HG03139 (cell line): ENCODE data around the gene FHIT.
A peak's percentile ranks its signal among the peaks of the same experiment; 100 is the strongest.

ENCODE experiments used
- ATAC-seq: cut with Tn5 transposase; IDR thresholded peaks from one replicate; pipeline ENCODE4 v1.9.1; 2021; ENCODE audit not compliant: unreplicated experiment

FHIT gene

DNA sequence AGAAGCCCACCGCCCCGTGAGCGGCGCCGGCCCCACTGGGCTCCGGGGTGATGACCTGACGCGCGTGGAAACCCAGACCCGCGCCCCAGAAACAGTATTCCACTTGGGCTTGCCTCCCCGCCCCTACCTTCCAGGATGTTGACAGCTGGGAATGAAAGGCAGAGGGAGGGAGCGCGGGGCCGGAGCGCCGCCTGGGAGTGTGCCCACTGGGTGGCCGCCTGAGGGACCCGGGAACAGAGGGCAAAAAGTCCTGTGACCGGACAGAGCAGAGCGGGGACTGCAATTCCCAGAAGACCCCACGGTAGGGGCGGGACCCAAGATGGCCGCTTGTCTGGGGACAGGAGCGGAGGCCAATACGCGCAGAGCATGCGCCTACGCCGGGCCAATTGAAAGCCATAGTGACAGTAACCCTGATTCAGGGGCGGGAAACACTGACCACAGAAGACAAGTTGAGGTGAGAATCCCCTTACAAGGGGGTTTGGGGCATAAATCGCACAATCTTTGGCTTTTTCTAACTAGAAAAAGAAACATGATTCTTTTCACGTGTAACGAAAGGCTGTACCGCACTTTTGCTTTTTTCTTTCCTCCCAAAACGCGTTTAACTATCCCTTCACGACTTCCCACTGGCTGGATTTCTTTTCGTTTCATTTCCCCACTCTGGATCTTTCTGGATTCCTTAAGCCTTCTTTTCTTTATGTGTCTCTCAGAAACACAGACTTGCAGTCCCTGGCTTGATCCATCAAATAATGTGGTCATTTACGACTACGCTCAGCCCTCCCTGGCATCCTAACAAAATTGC is at the start of gene FHIT:
Gene FHIT (minus strand): TSS at position 279 of the 799 bp plus-strand sequence.
- peak; percentile 94 for ATAC-seq

DNA sequence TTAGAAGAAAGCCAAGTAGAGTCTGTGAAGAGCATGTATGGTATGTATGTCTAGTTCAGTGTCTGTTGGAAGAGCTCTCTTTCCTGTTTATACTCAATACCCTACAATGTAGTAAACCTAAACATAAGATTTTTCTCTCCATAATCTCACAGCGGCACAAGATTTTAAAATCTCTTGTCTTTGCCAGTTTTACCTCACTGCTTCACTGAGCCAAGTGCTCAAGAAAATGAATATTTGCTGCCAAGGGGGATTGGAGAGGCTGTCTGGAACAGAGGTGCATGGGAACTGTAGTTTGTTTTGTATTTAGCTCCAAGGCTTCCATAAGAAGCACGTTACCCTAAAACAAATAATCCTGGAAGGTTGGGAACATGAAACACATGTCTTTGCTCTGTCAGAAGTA is 49.5 kb upstream of the FHIT start:
- no peak for ATAC-seq

GRCh38 chr3:61300006-61300380 is 48.7 kb upstream of the FHIT start:
- ATAC-seq: no peak

DNA sequence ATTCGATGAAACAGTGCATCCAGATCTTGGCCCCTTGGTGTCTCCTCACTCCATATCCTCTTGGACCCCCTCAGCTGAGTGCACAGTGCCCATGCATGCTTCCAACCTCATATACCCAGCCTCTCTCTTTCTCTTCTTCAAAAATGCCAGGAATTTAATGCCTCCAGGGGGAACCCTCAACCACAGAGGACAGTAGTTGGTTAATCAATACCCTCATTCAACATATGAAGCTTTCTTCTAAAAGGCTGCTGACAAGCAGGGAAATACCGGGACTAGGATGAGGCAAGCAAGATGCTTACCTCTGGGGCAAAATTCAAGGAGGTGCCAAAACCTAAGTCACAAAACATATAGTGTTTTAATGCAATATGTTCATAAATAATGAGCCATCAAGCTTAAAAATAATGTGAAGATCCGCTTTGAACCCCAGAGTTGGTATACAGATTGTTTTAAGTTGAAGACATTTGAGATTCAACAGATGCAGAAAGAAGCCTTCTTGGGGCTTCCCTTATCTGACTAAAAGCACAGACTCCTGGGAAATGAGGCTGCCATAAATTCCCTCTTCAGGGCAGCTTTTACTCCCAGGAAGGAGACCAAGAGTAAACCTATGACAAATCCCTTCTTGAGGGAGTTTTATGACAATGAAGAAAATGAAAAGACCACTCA is 48.2 kb upstream of the FHIT start:
- ATAC-seq: no peak

DNA sequence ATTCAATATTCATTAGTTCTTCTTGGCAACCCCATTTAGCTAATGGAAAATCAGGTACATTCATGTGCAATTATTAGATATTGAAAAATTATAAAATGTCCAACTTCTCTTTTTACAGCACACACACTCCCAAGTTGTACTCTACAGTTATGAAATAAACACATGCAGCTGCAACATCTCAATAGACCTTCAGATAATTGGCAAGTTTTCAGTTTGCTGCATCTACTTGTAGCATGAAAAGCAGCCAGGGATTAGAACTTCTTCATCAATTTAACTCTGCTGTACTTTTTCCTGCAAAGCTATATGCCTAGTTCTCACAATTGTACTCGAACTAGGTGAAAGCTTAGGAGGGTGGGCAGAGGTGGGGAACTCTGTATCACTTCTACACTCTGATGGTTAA is 46.6 kb upstream of the FHIT start:
- ATAC-seq: no peak

DNA sequence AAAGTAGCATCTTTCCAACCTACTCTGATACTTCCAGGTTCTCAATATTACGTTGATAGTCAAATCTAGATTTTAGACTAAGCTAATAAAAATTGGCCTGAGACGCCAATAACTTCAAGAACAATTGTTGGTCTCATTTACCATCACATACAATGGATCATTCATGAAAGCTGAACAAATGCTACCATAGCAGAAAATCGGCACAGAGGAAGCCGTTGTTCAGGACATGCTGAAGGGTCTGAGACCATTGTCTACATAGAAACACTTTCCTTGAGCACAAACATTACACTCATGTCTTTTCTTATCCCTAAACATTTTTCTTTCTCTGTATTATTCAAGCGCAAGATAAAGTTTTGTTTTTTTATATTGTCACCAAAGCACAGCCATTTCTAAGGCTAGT is 37.2 kb upstream of the FHIT start:
- ATAC-seq: no peak

DNA sequence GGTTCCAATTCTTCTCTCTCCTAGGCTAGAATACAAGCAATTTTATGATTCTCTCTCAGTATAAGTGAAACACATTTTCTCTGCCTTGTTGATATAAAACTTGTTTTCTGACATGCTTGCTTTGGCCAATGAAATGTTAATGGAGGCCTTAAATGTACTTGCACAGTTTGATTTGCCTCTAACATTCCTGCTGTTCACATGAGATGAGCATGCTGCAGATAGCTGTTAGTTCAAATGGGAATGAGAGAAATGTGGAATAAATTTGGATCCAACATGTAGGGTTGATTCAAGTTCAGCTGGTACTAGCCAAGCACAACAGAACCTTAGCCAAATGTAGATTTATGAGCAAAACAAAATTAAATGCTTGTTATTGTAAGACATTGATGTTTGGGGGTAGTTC is 32.6 kb upstream of the FHIT start:
- ATAC-seq: no peak

DNA sequence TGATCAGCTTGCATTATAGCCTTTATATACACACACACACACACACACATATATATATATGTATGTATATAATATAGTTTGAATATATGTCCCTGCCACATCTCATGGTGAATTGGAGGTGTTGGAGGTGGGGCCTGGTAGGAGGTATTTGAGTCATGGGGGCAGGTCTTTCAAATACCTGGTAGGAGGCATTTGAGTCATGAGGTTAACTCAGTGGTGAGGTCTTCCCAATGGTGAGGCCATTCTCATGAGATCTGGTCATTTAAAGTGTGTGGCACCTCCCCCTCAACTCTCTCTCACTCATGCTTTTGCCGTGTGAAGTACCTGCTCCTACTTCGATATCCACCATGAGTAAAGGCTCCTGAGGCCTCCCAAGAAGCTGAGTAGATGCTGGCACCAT is 27.5 kb upstream of the FHIT start:
- no peak for ATAC-seq

DNA sequence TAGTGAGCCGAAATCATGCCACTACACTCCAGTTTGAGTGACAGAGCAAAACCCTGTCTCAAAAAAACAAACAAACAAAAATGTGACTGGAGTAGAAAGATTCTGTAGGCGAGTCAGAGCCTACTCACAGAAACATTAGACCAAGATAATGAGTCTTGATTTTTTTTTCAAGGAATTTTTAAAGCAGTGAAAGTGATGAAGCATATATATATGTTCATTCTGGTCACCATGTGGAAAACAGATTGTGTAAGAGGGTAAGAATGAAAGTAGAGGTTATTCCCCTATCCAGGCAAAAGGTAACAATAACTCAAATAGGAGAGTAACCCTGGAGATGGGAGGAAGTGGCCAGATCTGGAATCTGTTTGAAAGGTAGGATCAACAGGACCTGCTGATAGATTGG is 26.2 kb upstream of the FHIT start:
- no peak for ATAC-seq

DNA sequence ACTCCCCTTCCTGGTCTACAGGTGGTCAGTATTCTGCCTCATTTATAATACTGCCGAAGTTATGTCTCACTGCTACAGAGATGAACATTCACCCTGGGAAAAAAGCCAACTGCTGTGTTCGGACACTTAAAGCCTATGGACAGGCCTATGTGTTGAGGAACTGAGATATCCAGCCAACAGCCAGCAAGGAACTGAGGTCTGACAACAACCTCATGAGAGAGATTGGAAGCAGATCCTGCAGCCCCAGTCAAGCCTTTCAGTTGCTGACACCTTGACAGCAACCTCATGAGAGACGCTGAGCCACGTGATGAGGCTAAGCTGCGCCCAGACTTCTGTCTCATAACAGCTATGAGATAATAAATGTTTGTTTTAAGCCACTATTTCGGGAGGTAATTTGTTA is 18.2 kb upstream of the FHIT start:
- no peak for ATAC-seq

DNA sequence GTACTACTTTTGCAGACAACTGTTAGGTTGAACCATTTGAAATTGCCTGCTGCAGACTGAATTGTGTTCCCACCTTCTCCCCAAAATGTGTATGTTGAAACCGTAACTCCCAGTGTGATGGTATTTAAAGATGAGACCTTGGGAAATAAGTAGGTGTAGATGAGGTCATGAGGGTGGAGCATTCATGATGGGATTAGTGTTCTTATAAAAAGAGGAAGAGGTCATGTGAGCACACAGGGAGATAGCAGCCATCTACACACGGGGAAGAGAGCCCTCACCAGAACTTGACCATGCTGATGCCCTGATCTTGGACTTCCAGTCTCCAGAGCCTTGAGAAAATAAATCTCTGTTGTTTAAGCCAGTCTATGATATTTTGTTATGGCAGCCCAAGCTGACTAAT is 17.4 kb upstream of the FHIT start:
- ATAC-seq: no peak

DNA sequence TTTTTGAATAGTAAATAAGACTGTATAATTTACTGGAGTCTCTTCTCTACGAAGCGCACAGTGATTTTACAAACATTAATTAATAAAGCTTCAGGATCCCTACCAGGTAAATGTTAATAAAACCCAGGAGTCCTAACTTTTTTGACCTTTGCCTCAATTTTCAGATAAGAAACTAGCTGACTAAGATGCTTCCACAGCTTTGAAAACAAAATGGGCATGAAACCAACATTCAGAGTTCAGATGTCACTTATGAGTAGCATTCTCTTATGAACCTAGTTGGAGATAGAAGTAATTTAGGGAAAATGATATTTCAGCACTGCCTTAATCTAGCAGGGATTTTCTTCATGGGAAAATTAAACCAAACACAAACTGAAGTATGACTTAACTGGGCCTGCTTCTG is 13.0 kb upstream of the FHIT start:
- ATAC-seq: no peak

DNA sequence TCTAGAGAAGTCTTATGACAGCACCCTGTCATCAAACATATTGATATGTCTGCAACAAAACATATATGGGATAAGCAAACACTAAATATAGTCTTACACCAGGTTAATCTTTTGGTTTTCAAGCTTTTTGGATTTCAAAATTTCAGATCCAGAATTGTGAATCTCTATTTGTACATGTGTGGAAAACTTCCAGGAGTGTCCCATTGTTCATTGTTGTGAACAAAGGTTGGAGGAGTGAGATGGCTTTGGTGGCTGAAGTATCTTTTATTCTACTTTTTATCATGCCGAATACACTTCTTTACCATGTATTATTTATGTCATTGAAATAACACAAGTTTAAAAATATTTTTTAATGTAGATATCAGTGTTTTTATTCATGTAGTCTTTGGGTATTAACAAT is 5.9 kb upstream of the FHIT start:
- no peak for ATAC-seq

- no peak for ATAC-seq
These were observed 2.5 kb upstream of the FHIT start for GRCh38 chr3:61253756-61254155.

- ATAC-seq: no peak
These were observed 1.6 kb upstream of the FHIT start for GRCh38 chr3:61252836-61253235.

- no peak for ATAC-seq
These were observed 473 bp downstream of the FHIT start for GRCh38 chr3:61250784-61251173.

GRCh38 chr3:61248496-61248895 is 2.8 kb downstream of the FHIT start:
- ATAC-seq: no peak

GRCh38 chr3:61247191-61247590 is 4.1 kb downstream of the FHIT start:
- ATAC-seq: no peak

- ATAC-seq: no peak
These were observed 11.4 kb downstream of the FHIT start for GRCh38 chr3:61239871-61240270.

- ATAC-seq: no peak
These were observed 13.4 kb downstream of the FHIT start for GRCh38 chr3:61237858-61238257.

DNA sequence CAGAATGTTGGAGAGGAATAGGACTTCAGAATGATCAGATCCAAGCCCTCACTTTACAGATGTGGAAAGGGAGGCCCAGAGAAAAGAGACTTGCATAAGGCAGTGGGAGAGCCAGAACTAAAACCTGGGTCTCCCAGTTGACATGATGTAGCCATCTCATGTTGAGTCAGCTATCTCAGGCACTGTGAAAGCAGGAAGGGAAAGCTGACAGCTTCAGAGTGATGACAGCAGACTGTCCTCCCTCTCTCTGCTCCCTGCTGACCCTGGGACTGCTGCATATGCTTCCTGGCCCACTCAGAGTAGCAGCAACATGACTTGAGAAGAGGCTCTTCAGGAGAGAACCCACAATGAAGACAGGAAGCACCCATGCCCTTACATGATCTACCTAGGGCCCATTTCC is 14.7 kb downstream of the FHIT start:
- peak; percentile 80 for ATAC-seq

GRCh38 chr3:61233746-61234145 is 17.5 kb downstream of the FHIT start:
- ATAC-seq: peak; percentile 34

DNA sequence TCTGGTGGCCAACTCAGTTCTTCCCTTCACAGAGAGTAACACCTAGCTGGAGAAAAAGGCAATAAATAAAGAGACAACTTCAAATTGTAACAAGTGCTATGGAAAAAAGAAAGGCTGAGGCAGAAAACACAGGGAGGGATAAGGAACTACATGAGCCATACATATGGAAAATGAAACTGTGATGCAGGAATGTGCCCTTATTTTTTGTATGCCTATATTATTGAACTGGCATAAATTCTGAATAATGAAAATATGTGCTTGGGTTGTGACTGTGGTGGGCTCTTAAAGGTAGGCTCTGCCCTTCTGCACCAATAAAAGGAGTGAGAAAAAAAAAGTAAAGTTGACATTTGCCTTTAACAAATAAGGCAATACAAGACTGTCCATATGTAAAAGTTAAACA is 19.6 kb downstream of the FHIT start:
- ATAC-seq: no peak
